NT2/D1 (cell line): ENCODE results near the gene COLEC12.

ENCODE experiments used
- DNase-seq: peaks from one replicate; pipeline ENCODE4 v3.0.0-alpha.2; 2011; ENCODE audit warnings: low read depth, low spot score
- H3K27me3 ChIP-seq: 2 replicates; pipeline ENCODE4 v1.6.0; 2011; ENCODE audit warnings: mild to moderate bottlenecking; ENCODE audit not compliant: insufficient read length, insufficient read depth
- H3K36me3 ChIP-seq: 2 replicates; pipeline ENCODE4 v1.6.1; 2011; ENCODE audit warnings: mild to moderate bottlenecking, low read length, mixed read lengths; ENCODE audit not compliant: insufficient read depth, insufficient read length
- H3K4me1 ChIP-seq: 2 replicates; pipeline ENCODE4 v1.5.1; 2011; ENCODE audit not compliant: insufficient read depth, insufficient read length
- H3K4me3 ChIP-seq: 2 replicates; pipeline ENCODE4 v1.5.1; 2011; ENCODE audit warnings: low read depth; ENCODE audit not compliant: insufficient read length
- H3K9ac ChIP-seq: 2 replicates; pipeline ENCODE4 v1.6.0; 2011; ENCODE audit warnings: low read depth; ENCODE audit not compliant: insufficient read length
- H3K9me3 ChIP-seq: 2 replicates; pipeline ENCODE4 v1.5.1; 2011; ENCODE audit warnings: mild to moderate bottlenecking, low read length; ENCODE audit not compliant: insufficient read depth
- SUZ12 ChIP-seq: IDR thresholded peaks from 2 replicates; pipeline ENCODE4 v1.6.1; 2011; ENCODE audit not compliant: insufficient read length, insufficient read depth; ENCODE audit errors: extremely low read depth
- YY1 ChIP-seq: IDR thresholded peaks from 2 replicates; pipeline ENCODE4 v1.6.1; 2011; ENCODE audit not compliant: insufficient read length, insufficient read depth
- ZNF274 ChIP-seq: IDR thresholded peaks from 2 replicates; pipeline ENCODE4 v1.6.1; 2011; ENCODE audit warnings: mild to moderate bottlenecking, low read depth, low read length

COLEC12 gene

GRCh38 chr18:515156-515815 lies 14.8 kb upstream of the COLEC12 start:
- no peaks in the 10 kb centered on the region for H3K4me1 ChIP-seq
- no peaks in the 10 kb centered on the region for H3K36me3 ChIP-seq
- TF ChIP-seq SUZ12 = no peak
- no peak for TF ChIP-seq ZNF274
- TF ChIP-seq YY1 = no peak
- DNase-seq = no peak
- no peak overlapping the region for H3K9ac ChIP-seq
- peaks cover 6% of the 10 kb centered on the region; the same call in 1 of the 2 replicates for H3K9me3 ChIP-seq
- H3K4me3 ChIP-seq = no peak overlapping the region
- H3K27me3 ChIP-seq = no peaks in the 10 kb centered on the region

DNA sequence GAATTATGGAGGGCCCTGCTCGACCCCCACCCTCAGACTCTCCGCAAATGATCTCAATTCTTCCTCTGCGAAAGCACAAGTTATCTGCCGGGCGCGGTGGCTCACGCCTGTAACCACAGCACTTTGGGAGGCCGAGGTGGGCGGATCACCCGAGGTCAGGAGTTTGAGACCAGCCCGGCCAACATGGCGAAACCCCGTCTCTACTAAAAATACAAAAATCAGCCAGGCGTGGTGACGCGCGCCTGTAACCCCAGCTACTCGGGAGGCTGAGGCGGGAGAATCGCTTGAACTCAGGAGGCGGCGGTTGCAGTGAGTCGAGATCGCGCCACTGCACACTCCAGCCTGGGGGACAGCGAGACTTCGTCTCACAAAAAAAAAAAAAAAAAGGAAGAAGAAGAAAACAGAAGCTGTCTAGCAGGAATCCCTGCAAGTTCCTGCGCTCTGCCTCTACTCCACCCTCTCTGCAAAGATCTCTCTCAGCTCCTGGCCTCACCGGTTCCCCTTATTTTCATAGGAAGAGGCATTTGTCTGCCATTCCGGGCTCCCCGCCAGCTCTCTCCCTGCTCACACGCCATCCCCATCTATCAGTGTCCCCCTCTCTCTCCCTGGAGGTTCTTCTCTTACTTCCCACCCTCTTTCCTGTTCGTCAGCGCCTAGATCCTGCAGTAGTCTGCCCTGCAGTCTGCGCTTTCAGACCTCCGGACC lies 13.5 kb upstream of the COLEC12 start:
- TF ChIP-seq SUZ12 = no peak
- TF ChIP-seq YY1 = no peak
- no peak for TF ChIP-seq ZNF274
- no peaks in the 10 kb centered on the region for H3K36me3 ChIP-seq
- H3K4me3 ChIP-seq = no peak overlapping the region
- no peak overlapping the region for H3K9ac ChIP-seq
- no peaks in the 10 kb centered on the region for H3K27me3 ChIP-seq
- DNase-seq = no peak
- H3K9me3 ChIP-seq = peaks cover 6% of the 10 kb centered on the region; the same call in 1 of the 2 replicates
- no peaks in the 10 kb centered on the region for H3K4me1 ChIP-seq

GRCh38 chr18:512957-513356 lies 12.5 kb upstream of the COLEC12 start:
- no peaks in the 10 kb centered on the region for H3K36me3 ChIP-seq
- H3K9ac ChIP-seq = no peak overlapping the region
- H3K4me1 ChIP-seq = no peaks in the 10 kb centered on the region

GRCh38 chr18:508835-509234 lies 8.3 kb upstream of the COLEC12 start:
- H3K36me3 ChIP-seq = no peaks in the 10 kb centered on the region
- DNase-seq = no peak
- TF ChIP-seq SUZ12 = no peak
- TF ChIP-seq YY1 = no peak
- no peak for TF ChIP-seq ZNF274

More at GRCh38 chr18:512957-513356, 12.5 kb upstream of the COLEC12 start:
- TF ChIP-seq ZNF274 = no peak
- no peak for TF ChIP-seq YY1
- DNase-seq = no peak
- H3K27me3 ChIP-seq = no peaks in the 10 kb centered on the region
- peaks cover 6% of the 10 kb centered on the region; the same call in 1 of the 2 replicates for H3K9me3 ChIP-seq
- H3K4me3 ChIP-seq = no peak overlapping the region

DNA sequence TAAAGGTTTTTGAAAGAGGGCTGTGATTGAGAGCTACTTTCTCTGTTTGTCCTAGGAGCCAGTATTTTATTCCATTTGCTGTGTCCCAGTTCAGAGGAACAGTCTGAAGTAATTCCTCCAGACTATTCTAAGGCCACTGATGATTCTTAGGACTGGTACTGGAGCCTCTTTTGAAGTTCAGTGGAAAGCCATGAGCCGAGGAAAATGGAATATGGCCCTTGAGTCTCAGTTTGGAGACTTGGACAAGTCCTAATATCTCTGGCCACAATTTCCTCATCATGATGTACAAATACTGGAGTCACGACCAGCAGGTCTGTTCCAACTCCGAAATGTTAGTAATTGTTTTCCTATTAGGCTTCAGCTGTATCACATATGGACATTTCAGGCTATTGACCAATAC lies 7.1 kb upstream of the COLEC12 start:
- no peak overlapping the region for H3K4me3 ChIP-seq
- H3K9ac ChIP-seq = no peak overlapping the region
- no peak for DNase-seq
- H3K27me3 ChIP-seq = peaks cover 12% of the 10 kb centered on the region
- TF ChIP-seq ZNF274 (no peak), YY1 (no peak), SUZ12 (no peak)
- H3K9me3 ChIP-seq = no peaks in the 10 kb centered on the region
- no peaks in the 10 kb centered on the region for H3K4me1 ChIP-seq
- H3K36me3 ChIP-seq = no peaks in the 10 kb centered on the region

More at GRCh38 chr18:508835-509234, 8.3 kb upstream of the COLEC12 start:
- H3K9me3 ChIP-seq = peaks cover 6% of the 10 kb centered on the region; the same call in 1 of the 2 replicates
- H3K4me1 ChIP-seq = no peaks in the 10 kb centered on the region
- no peak overlapping the region for H3K9ac ChIP-seq
- H3K27me3 ChIP-seq = peaks cover 6% of the 10 kb centered on the region
- H3K4me3 ChIP-seq = no peak overlapping the region

GRCh38 chr18:506801-507200 lies 6.3 kb upstream of the COLEC12 start:
- no peaks in the 10 kb centered on the region for H3K36me3 ChIP-seq
- H3K4me3 ChIP-seq = no peak overlapping the region
- no peaks in the 10 kb centered on the region for H3K4me1 ChIP-seq
- no peak overlapping the region for H3K9ac ChIP-seq
- TF ChIP-seq SUZ12 = no peak
- peaks cover 20% of the 10 kb centered on the region for H3K27me3 ChIP-seq
- no peak for DNase-seq
- H3K9me3 ChIP-seq = no peaks in the 10 kb centered on the region

DNA sequence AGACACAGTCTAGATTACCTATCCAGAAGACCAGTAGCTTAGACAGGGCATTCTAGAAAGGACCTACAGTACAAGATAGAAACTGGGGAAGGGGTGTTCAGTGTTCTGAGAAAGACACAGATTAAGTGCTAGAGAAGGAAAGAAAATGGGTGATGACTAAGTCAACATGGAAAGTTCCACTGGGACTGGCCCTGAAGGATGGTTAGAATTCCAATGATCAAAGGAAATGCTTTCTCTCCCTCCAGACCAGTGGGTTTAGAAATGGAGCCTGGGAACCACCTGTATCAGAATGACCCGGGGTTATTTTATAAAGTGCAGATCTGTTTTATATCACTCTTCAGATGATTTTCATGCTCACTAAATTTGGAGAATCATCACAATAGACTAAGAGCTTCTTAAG lies 5.8 kb upstream of the COLEC12 start:
- no peak overlapping the region for H3K9ac ChIP-seq
- TF ChIP-seq YY1 = no peak
- no peak for TF ChIP-seq ZNF274
- TF ChIP-seq SUZ12 = no peak
- no peaks in the 10 kb centered on the region for H3K4me1 ChIP-seq
- no peaks in the 10 kb centered on the region for H3K36me3 ChIP-seq
- DNase-seq = no peak
- peaks cover 25% of the 10 kb centered on the region for H3K27me3 ChIP-seq
- no peak overlapping the region for H3K4me3 ChIP-seq
- H3K9me3 ChIP-seq = no peaks in the 10 kb centered on the region
